HepG2 (cell line): ENCODE measurements around the gene HAPLN1. TPM values are rescaled to one million over a fixed set of nuclear protein-coding genes. Genes with fewer than 3 reads are reported as not detected.

Experiments used
- ATAC-seq: fragments of 200-7000 bp; cut with Tn5 transposase; 3 replicates; pipeline ENCODE4 v1.9.1; 2020; ENCODE audit warnings: mild to moderate bottlenecking, moderate library complexity
- BruUV-seq: library from RNA; stranded (reverse); fragments of 400-500 nt; replicated peaks from 2 replicates; lab custom pipeline; 2021; lab: Mats Ljungman, UMichigan
- CTCF ChIA-PET: fragments of 300-600 bp; formaldehyde crosslinking; extraction: SDS; loops from one replicate; lab custom pipeline; 2021; ENCODE audit warnings: low total read pairs, inconsistent platforms, low intra/inter-chr PET ratio; lab: Yijun Ruan, JAX
- POLR2A ChIA-PET: fragments of 350-600 bp; sonication (Branson Sonifier 250); formaldehyde crosslinking; loops from one replicate; lab custom pipeline; 2020; ENCODE audit warnings: antibody characterized with exemption, inconsistent platforms; lab: Yijun Ruan, JAX
- DNase-seq: peaks from one replicate; pipeline ENCODE4 v3.0.0-alpha.2; 2015; ENCODE audit warnings: low spot score
- FAIRE-seq: peaks from 3 replicates; lab custom pipeline; 2011; peaks lifted over from hg19 to GRCh38; lab: Jason Lieb, UNC
- H2AFZ ChIP-seq: one replicate; pipeline ENCODE4 v1.6.1; 2011; ENCODE audit warnings: low read length, inconsistent platforms
- H3K27ac ChIP-seq: fragments of 300-600 bp; 3 replicates; pipeline ENCODE4 v1.8.0; 2011; ENCODE audit warnings: mixed run types, mild to moderate bottlenecking, mixed read lengths, low read length, inconsistent platforms; ENCODE audit not compliant: insufficient read depth; ENCODE audit errors: extremely low read length
- H3K27me3 ChIP-seq, 2 experiments: fragments of 200-600 bp in 1 of 2; 2 replicates in 1 of 2; 3 replicates in 1 of 2; pipeline versions ENCODE4 v1.6.0 to v1.8.0; 2011; ENCODE audit warnings: low read length in 2 of 2, mild to moderate bottlenecking in 2 of 2, moderate library complexity in 2 of 2, inconsistent platforms in 1 of 2; ENCODE audit not compliant: insufficient read depth in 2 of 2, control insufficient read depth in 1 of 2
- H3K36me3 ChIP-seq, 2 experiments: fragments of 200-600 bp in 1 of 2; replicated peaks in 1 of 2; 2 replicates in 1 of 2; 3 replicates in 1 of 2; pipeline versions ENCODE4 v1.5.1 to v1.8.0; 2011; ENCODE audit warnings: low read length in 2 of 2, inconsistent platforms in 1 of 2; ENCODE audit not compliant: insufficient read depth in 2 of 2, control insufficient read depth in 1 of 2
- H3K4me1 ChIP-seq: 2 replicates; pipeline ENCODE4 v1.5.1; 2012; ENCODE audit warnings: low read length, inconsistent platforms; ENCODE audit not compliant: insufficient read depth
- H3K4me2 ChIP-seq: 2 replicates; pipeline ENCODE4 v1.6.0; 2011; ENCODE audit warnings: low read depth, low read length, inconsistent platforms
- H3K4me3 ChIP-seq, 3 experiments: fragments of 200-600 bp in 1 of 3; sonication (generic), shearing (Covaris generic) in 1 of 3; replicated peaks in 1 of 3; 2 replicates each; pipeline ENCODE4 v1.5.1; 2011 to 2016; ENCODE audit warnings: low read length in 3 of 3, inconsistent platforms in 2 of 3, low read depth in 2 of 3, mild to moderate bottlenecking in 2 of 3, control low read depth in 1 of 3, mixed read lengths in 1 of 3; ENCODE audit not compliant: insufficient read depth in 1 of 3
- H3K79me2 ChIP-seq: one replicate; pipeline ENCODE4 v1.6.1; 2011; ENCODE audit warnings: low read length, inconsistent platforms; ENCODE audit not compliant: insufficient read depth
- H3K9ac ChIP-seq: 2 replicates; pipeline ENCODE4 v1.6.0; 2011; ENCODE audit warnings: mild to moderate bottlenecking, low read depth, low read length, inconsistent platforms; ENCODE audit not compliant: insufficient read depth
- H3K9me3 ChIP-seq: 2 replicates; pipeline ENCODE4 v1.5.1; 2012; ENCODE audit warnings: mild to moderate bottlenecking, low read length
- H4K20me1 ChIP-seq: 2 replicates; pipeline ENCODE4 v1.6.0; 2011; ENCODE audit warnings: inconsistent platforms, mild to moderate bottlenecking, low read length, moderate library complexity; ENCODE audit not compliant: insufficient read depth
- CBX2 ChIP-seq, 2 experiments: fragments of 200-600 bp in 1 of 2; sonication (generic); formaldehyde crosslinking in 1 of 2; IDR thresholded peaks; 2 replicates each; pipeline versions ENCODE4 v1.7.0 to v1.8.1; 2018 to 2022; ENCODE audit warnings: low read depth in 2 of 2, low read length in 1 of 2, mild to moderate bottlenecking in 1 of 2, missing genetic modification reagents in 1 of 2
- FIP1L1 ChIP-seq: fragments of 200-400 bp; formaldehyde crosslinking; IDR thresholded peaks from 2 replicates; pipeline ENCODE4 v1.6.1; 2018; ENCODE audit warnings: low read depth, mild to moderate bottlenecking, low read length, moderate library complexity, borderline replicate concordance; ENCODE audit not compliant: insufficient read depth
- KDM5A ChIP-seq: fragments of 200-600 bp; sonication (generic); IDR thresholded peaks from 2 replicates; pipeline ENCODE4 v1.7.0; 2018; ENCODE audit warnings: antibody characterized with exemption, mild to moderate bottlenecking, low read length, borderline replicate concordance
- MAFF ChIP-seq: IDR thresholded peaks from 2 replicates; pipeline ENCODE4 v1.6.1; 2011; ENCODE audit warnings: low read depth, low read length, improper control_type of control experiment
- MZF1 ChIP-seq: sonication (generic); formaldehyde crosslinking; IDR thresholded peaks from 2 replicates; pipeline ENCODE4 v1.8.1; 2023; ENCODE audit warnings: mild to moderate bottlenecking, missing genetic modification reagents, borderline replicate concordance
- NONO ChIP-seq, 2 experiments: fragments of 450-650 bp in 1 of 2; sonication (generic) in 1 of 2; formaldehyde crosslinking in 1 of 2; IDR thresholded peaks in 1 of 2; conservative IDR thresholded peaks in 1 of 2; 2 replicates each; pipeline versions ENCODE4 v1.6.1 to v1.8.0; 2017 to 2022; ENCODE audit warnings: mild to moderate bottlenecking in 1 of 2, missing genetic modification reagents in 1 of 2, moderate library complexity in 1 of 2
- THYN1 ChIP-seq: sonication (generic); formaldehyde crosslinking; IDR thresholded peaks from 2 replicates; pipeline ENCODE4 v1.8.1; 2023; ENCODE audit warnings: low read depth, mild to moderate bottlenecking, moderate library complexity, missing genetic modification reagents, borderline replicate concordance
- ZBTB3 ChIP-seq: sonication (generic); formaldehyde crosslinking; IDR thresholded peaks from 2 replicates; pipeline ENCODE4 v1.4.0; 2020; ENCODE audit warnings: low read depth, mild to moderate bottlenecking, moderate library complexity, missing genetic modification reagents, borderline replicate concordance
- ZNF10 ChIP-seq: sonication (generic); formaldehyde crosslinking; IDR thresholded peaks from 2 replicates; pipeline ENCODE4 v1.4.0; 2020; ENCODE audit warnings: mild to moderate bottlenecking, low read depth, missing genetic modification reagents, borderline replicate concordance
- ZNF280B ChIP-seq: sonication (generic); formaldehyde crosslinking; IDR thresholded peaks from 2 replicates; pipeline ENCODE4 v1.5.0; 2020; ENCODE audit warnings: missing genetic modification reagents, mild to moderate bottlenecking, borderline replicate concordance
- ZNF383 ChIP-seq: sonication (generic); formaldehyde crosslinking; IDR thresholded peaks from 2 replicates; pipeline ENCODE4 v1.4.0; 2020; ENCODE audit warnings: missing genetic modification reagents, mild to moderate bottlenecking, borderline replicate concordance
- ZNF761 ChIP-seq: sonication (generic); formaldehyde crosslinking; conservative IDR thresholded peaks from 2 replicates; pipeline ENCODE4 v1.4.0; 2020; ENCODE audit warnings: mild to moderate bottlenecking, missing genetic modification reagents
- WGBS: methylation state at CpG from one replicate; pipeline ENCODE4 v1.1.6; 2017; ENCODE audit warnings: low lambda C conversion rate; 5-methylcytosine and 5-hydroxymethylcytosine counted together
- in situ Hi-C: cut with HindIII; loops from 2 replicates; pipeline ENCODE4 v1.10.0; 2017; ENCODE audit warnings: low pct_unique_long_range_greater_than_20kb; ENCODE audit not compliant: extremely low pct_ligation_motif_present
- intact Hi-C: fragments of 100-400 bp; cut with micrococcal nuclease; formaldehyde crosslinking; loops from one replicate; pipeline ENCODE4 v1.10.0; 2022; ENCODE audit not compliant: unreplicated experiment
- polyA plus RNA-seq, 8 experiments: library from polyadenylated mRNA; depleted of rRNA in 3 of 8; stranded (reverse) in 7 of 8; unstranded in 1 of 8; fragments of >200 nt; fragmentation: Illumina TruSeq in 4 of 8; extraction: Trizol in 4 of 8; gene quantifications; 2 replicates each; pipeline versions ENCODE4 v1.2.1 to v1.2.3, GENCODE V29; 2011 to 2016; ENCODE audit warnings: low read depth in 4 of 8, missing spikeins in 1 of 8, mixed read lengths in 1 of 8; ENCODE audit not compliant: insufficient read depth in 1 of 8
- total RNA-seq, 5 experiments: library from RNA; depleted of rRNA; stranded (reverse); fragments of >200 nt; fragmentation: Illumina TruSeq; extraction: Trizol; gene quantifications; 2 replicates each; pipeline ENCODE4 v1.2.3, GENCODE V29; 2016; ENCODE audit warnings: low read depth in 1 of 5

HAPLN1 gene
- total and polyA plus RNA-seq, 2 of the 13 experiments (the other 11 are each of a cell fraction or from before 2014, with no cell fraction given) = not detected

- CTCF ChIA-PET = no interaction called here
- Histone ChIP-seq H3K9me3 (no peaks in the 10 kb centered on the region), H3K36me3 (no peaks in the 10 kb centered on the region), H3K9ac (no peak overlapping the region)
- no peak for ATAC-seq
- no peak for TF ChIP-seq ZNF761 (CRISPR knock-in tag)
- TF ChIP-seq ZNF10 (CRISPR knock-in tag) = no peak
- TF ChIP-seq MAFF = no peak
- TF ChIP-seq CBX2 (IDR thresholded peaks at IDR 0.05; ENCODE audit: low read depth, low read length) = no peak
- TF ChIP-seq CBX2 (CRISPR knock-in tag; IDR thresholded peaks at IDR 0.05; ENCODE audit: low read depth) = no peak
- no peak for TF ChIP-seq MZF1 (CRISPR knock-in tag)
- TF ChIP-seq ZBTB3 = no peak
- TF ChIP-seq ZNF383 (CRISPR knock-in tag) = no peak
- TF ChIP-seq ZNF280B = no peak
- no peak for TF ChIP-seq THYN1 (CRISPR knock-in tag)
- TF ChIP-seq KDM5A = no peak
- TF ChIP-seq NONO (IDR thresholded peaks at IDR 0.05) = no peak
- TF ChIP-seq NONO (CRISPR knock-in tag; conservative IDR thresholded peaks at IDR 0.05) = no peak
- TF ChIP-seq FIP1L1 = no peak
- TF ChIP-seq, all 625 proteins: peak for 0
- no peak overlapping the region for H2AFZ ChIP-seq
- FAIRE-seq (no peak), DNase-seq (no peak)
- intact Hi-C loops (loop anchor here (10.0 kb wide), 1 partner anchor 745 kb away; no protein-coding TSS in a partner anchor), in situ Hi-C loops (loop anchor here (25.0 kb wide), 2 partner anchors 377 to 1327 kb away; no protein-coding TSS in a partner anchor)
- no peaks in the 10 kb centered on the region for H4K20me1 ChIP-seq
- 2% methylated on average over 4 of the region's 4 CpGs for WGBS
- no peak overlapping the region for H3K27ac ChIP-seq
- H3K4me3 ChIP-seq = no peak overlapping the region
- POLR2A ChIA-PET = no interaction called here
- 0 out of 5 replicates have a peak, but pooled peaks cover 0 to 4% of the 10 kb centered on the region in 2 experiments for H3K27me3 ChIP-seq
- no peak overlapping the region for H3K4me2 ChIP-seq
- BruUV-seq = no TSS peak
- no peaks in the 10 kb centered on the region for H3K4me1 ChIP-seq
- no peaks in the 10 kb centered on the region for H3K79me2 ChIP-seq
Measured at GRCh38 chr5:83709973-83710372, 10.7 kb downstream of the HAPLN1 start.
